ENCODE results near the gene MTFP1.

DNA sequence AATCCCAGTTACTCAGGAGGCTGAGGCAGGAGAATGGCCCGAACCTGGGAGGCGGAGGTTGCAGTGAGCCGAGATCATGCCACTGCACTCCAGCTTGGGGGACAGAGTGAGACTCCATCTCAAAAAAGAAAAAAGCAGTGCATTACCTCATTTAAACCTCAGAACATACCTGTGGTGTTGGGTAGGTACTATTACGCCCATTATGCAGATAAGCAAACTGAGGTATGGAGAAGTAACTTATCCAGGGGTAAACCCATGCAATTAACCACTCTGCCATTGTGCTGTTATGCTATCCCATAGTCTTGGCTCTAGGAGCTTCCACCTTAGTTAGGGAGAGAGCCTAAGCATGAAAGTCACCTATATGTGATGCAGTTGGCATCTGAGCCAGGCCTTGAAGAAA lies 48.6 kb downstream of the MTFP1 start:
- TF ChIP-seq, protein P1, sequence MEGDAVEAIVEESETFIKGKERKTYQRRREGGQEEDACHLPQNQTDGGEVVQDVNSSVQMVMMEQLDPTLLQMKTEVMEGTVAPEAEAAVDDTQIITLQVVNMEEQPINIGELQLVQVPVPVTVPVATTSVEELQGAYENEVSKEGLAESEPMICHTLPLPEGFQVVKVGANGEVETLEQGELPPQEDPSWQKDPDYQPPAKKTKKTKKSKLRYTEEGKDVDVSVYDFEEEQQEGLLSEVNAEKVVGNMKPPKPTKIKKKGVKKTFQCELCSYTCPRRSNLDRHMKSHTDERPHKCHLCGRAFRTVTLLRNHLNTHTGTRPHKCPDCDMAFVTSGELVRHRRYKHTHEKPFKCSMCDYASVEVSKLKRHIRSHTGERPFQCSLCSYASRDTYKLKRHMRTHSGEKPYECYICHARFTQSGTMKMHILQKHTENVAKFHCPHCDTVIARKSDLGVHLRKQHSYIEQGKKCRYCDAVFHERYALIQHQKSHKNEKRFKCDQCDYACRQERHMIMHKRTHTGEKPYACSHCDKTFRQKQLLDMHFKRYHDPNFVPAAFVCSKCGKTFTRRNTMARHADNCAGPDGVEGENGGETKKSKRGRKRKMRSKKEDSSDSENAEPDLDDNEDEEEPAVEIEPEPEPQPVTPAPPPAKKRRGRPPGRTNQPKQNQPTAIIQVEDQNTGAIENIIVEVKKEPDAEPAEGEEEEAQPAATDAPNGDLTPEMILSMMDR (IDR thresholded peaks at IDR 0.05), result no peak
- no peak for TF ChIP-seq POLR2A (IDR thresholded peaks at IDR 0.05)
- TF ChIP-seq POLR2AphosphoS5 (IDR thresholded peaks at IDR 0.05; ENCODE audit: insufficient read depth in 1 of 2, low read depth in 1 of 2), result no peak
